NCI-H1436 treated with DMSO at 0.1 percent for 48 hours (cell line): Measurements from ENCODE around the gene CARS2.
"Not testable (repeated sequence)": the region's sequence is repeated elsewhere in the genome, so short reads cannot be mapped to it uniquely, and the experiment has no call there.

ENCODE experiments used
- DNase-seq: peaks from one replicate; lab custom pipeline; 2025; lab: John Stamatoyannopoulos, UW

Gene CARS2

DNA sequence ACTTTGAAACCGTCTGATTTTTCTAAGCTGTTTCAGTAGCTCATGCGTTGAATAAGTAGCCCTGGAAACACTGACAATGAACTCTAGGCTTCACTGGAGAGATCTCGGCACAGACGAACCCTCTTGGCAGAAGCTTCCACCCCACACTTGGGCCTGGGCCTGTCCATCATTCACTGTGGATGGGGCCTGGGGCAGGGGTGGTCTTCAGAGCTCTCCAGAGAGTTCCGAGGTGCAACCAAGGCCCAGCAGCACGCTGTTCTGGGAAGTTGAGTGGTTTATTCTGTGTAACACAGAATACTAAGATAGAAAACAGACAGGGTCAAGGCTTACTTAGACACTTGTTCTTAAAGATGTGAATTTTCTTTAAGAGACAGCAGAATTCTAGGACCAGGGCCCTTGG is 68.6 kb downstream of the CARS2 start:
- DNase-seq: no peak

DNA sequence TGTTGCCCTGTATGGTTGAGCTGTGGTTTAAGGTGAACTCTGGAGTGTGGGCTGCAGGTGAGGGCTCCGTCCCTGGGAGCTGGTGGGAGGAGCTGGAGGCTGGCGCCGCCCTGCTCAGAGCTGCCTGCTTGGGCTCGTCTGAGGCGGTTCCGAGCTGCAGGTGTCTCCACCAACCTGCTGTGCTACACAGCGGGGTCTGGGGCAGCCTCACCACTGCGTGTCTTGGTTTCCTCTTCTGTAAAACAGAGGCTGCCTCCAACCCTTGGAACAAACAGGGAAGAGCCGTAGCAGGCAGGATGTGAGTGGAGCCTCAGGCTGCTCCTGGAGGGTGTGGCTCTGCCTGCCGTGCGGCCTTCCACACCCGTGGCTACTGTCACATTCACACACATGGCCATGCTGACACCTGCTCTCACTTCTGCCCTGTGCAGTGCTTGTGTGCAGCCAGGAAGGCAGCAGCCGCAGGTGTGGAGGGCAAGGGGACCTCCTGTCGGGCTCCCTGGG is 69.2 kb downstream of the CARS2 start:
- no peak for DNase-seq

- DNase-seq: no peak
Measured at GRCh38 chr13:110636053-110636475, 69.9 kb downstream of the CARS2 start.

- no peak for DNase-seq
Measured at GRCh38 chr13:110635405-110636002, 70.4 kb downstream of the CARS2 start.

DNA sequence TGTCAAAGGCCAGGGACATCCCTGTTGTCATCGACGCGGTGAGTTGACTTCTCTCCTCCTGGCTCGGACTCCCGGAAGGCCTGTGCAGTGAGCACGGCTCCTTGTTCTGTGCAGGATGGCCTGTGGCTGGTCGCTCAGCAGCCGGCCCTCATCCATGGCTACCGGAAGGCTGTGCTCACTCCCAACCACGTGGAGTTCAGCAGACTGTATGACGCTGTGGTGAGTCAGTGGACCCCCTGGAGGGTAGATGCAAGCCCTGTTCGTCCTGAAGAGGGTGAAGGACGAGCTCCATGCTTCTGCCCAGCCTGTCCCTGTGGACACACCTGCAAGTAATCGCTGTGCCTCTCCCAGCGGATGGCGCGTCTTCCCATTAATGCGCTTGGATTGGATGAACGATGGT is 71.4 kb downstream of the CARS2 start:
- DNase-seq: no peak

DNA sequence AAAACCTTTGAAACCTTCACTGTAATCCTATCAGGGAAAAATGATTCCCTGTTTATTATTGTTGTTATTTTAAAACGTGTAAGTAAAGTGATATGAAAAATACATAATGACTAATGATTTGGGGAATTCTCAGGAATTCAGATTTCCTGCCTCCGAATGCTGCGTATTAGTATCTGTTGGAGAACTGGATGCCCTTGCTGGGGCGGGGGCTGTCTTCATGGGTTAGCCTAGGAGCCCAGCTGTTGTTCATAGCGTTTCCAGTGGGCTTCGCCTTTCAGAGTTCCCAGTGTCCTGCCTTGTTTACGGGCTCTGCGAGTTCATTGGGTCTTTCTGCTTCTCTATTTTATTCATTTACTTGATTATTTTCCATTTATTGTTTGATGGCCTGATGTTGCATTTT is 72.1 kb downstream of the CARS2 start:
- DNase-seq: no peak

DNA sequence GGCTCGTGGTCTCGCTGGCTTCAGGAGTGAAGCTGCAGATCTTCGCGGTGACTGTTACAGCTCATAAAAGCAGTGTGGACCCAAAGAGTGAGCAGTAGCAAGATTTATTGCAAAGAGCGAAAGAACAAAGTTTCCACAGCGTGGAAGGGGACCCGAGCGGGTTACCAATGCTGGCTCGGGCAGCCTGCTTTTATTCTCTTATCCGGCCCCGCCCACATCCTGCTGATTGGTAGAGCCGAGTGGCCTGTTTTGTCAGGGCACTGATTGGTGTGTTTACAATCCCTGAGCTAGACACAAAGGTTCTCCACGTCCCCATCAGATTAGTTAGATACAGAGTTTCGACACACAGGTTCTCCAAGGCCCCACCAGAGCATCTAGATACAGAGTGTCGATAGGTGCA is 73.7 kb downstream of the CARS2 start:
- DNase-seq: not testable (repeated sequence)

DNA sequence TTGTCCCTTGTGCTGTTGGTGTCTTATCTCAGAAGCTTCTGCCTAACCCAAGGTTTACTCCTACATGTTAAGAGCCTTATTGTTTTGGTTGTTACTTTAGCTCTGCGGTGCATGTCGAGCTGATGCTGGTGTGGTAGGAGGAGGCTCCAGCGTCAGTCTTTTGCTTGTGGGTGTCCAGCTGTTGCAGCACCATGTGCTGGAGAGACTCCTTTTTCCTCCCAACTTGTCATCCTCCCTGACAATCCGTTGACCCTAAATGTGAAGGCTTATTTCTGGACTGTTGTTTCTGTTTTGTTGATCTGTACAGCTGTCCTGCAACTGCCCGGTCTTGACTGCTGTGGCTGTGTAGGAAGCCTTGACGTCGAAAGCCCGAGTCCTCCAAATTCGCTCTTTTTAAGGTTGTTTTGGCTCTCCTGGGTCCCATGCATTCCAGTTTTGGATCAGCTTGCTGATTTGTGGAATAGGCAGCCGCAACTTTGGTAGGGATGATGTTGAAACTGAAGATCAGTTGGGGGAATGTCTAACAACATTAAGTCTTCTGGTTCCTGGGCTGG is 75.3 kb downstream of the CARS2 start:
- no peak for DNase-seq

DNA sequence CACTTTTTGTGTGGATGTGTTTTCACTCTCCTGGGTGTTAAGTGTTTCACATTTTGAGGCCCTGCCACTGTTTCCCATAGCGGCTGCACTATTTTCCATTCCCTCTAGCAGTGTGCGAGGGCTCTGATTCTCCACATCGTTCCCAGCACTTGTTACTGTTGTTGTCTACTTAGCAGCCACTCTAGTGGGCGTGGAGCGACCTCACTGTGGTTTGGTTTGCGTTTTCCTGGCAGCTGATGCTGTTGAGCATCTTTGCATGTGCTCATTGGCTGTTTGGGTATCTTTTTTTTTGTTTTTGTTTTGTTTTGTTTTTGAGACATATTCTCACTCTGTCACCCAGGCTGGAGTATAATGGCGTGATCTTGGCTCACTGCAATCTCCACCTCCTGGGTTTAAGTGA is 76.2 kb downstream of the CARS2 start:
- no peak for DNase-seq

- no peak for DNase-seq
Measured at GRCh38 chr13:110628952-110629701, 76.8 kb downstream of the CARS2 start.

DNA sequence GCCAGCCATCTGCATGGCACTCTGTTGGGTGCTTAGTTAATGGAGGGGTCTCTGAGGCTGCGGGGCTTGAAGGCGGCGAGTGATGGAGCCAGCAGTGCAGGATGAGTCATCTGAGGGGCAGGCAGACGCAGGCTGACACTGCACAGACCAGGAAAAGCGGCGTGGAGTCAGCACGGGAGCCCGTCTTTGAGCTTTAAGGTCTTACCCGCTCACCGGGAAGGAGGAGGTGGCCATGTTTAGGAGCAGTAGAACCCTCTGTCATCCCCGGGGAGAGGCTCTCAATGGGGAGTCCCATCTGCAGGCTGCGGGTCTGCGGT is 77.5 kb downstream of the CARS2 start:
- DNase-seq: no peak

GRCh38 chr13:110627761-110628476 is 78.0 kb downstream of the CARS2 start:
- DNase-seq: no peak

GRCh38 chr13:110627351-110627750 is 78.6 kb downstream of the CARS2 start:
- DNase-seq: no peak

- DNase-seq: no peak
Measured at GRCh38 chr13:110626521-110626920, 79.4 kb downstream of the CARS2 start.

DNA sequence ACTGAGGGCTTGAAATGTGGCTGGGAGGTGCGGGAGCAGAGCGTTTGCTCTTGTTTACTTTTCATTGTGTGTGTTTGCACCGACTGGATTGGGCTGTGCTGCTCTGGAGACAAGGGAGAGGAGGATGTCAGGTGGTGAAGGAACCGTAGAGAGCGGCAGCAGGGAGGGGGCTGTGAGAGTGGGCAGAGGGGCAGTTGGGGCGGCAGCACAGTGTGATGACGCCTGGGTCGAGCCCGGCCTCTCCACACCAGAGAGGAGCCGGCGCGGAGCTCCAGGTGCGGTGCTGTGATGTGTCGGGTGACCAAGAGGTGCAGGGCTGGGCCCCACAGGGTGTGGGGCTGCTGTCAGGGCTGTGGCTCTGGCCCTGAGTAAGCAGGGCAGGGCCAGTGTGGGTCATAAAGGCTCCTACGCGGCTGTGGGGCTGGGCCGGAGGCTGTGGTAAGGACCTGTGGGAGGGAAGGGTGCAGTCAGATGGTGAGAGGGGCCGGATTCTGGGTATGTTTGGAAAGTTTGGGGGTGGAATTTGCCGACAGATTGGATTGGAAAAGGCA is 80.1 kb downstream of the CARS2 start:
- no peak for DNase-seq

DNA sequence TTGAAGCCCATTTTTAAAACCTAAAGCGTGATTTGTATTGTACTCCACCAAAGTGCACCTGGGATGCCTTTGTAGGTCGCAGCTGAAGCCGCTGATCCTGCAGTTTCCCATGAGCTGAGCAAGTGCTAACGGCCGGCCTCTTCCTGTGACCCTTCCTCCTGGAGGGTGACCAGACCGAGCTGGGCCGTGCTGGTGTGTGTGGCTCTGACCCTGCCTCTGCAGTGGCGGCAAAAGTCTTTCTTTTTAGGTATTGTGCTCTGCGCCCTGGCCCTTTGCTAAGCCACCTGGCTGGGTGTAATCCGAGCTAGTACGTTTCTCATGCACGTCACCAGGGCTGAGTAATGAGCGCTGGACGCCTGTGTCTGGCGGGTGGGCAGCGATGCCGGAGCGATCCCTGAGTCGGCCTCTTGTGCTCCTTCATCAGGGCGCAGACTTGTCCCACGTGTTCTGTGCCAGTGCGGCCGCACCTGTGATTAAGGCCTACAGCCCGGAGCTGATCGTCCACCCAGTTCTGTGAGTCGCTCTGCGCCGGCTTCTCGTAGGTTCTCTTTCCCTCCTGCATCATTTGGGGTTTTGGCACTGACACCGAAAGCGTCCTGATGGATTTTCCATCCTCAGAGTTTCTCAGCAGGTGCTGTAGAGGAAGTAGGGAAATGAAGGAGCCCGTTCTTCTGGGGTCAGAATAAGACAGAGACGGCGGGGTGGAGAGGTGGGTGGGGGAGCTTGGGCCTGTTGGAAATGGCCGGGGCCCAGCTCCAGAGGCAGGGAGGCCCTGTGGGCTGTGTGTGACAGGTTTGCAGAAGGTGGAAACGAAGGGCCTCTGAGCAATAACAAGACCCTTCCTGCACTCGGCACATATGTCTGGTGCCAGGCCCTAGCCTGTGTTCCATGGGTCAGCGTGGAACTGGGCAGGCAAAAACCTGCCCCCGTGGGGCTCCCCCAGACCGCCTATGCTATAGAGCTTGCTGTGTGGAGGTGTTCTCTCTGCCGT is 80.9 kb downstream of the CARS2 start:
- no peak for DNase-seq

DNA sequence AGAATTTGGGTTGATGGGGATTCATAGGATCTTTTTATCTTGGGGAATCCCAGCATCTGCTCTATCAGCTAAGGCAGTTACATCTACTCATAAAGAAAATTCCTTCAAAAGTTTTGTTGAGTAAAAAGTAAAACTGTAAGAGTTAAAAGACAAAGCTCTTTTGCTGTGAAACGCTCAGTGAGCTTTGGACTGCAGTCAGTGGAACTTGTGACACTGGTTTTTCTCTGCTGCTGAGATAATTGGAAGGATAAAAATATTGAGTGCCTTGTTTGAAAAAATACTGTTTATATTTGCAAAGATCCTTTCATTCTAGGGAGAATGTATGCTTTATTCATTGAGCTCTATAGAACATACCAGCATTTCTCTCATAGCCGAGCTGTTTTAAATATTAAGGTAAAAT is 85.3 kb downstream of the CARS2 start:
- no peak for DNase-seq

DNA sequence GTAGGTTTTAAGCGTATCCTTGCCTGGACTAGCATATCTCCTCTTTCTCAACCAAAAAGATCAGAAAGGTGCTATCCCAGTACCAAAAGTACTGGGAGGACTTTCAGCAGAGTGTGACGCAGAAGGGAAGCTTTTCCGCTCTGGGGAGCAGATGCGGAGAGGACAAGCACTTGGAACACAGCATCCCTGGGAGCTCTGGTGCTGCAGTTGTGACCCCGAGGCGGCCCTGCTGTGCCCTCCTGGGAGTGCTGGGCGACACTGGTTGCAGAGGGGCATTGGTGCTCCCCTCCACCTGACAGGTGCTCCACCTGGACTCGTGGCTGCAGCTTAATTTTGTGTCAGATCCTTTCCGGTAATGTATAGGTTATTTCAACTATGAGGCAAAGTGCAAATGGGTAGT is 87.1 kb downstream of the CARS2 start:
- no peak for DNase-seq

- no peak for DNase-seq
Measured at GRCh38 chr13:110618167-110618566, 87.7 kb downstream of the CARS2 start.

- DNase-seq: no peak
Measured at GRCh38 chr13:110617321-110618072, 88.4 kb downstream of the CARS2 start.
